OCI-LY7 (cell line): ENCODE measurements around the gene ADAM11. TPM values are rescaled to one million over a fixed set of nuclear protein-coding genes. Genes with fewer than 3 reads are reported as not detected.
"Not testable (repeated sequence)": the region's sequence is repeated elsewhere in the genome, so short reads cannot be mapped to it uniquely, and the experiment has no call there.

Experiments used
- BruUV-seq: library from RNA; stranded (reverse); fragments of 400-500 nt; replicated peaks from 2 replicates; lab custom pipeline; 2021; lab: Mats Ljungman, UMichigan
- CTCF ChIA-PET: fragments of 300-600 bp; sonication (Branson Sonifier 250); formaldehyde crosslinking; loops from one replicate; lab custom pipeline; 2022; ENCODE audit warnings: antibody characterized with exemption; ENCODE audit not compliant: unreplicated experiment; lab: Charles Lee
- POLR2A ChIA-PET: fragments of 300-600 bp; sonication (Branson Sonifier 250); formaldehyde crosslinking; loops from one replicate; lab custom pipeline; 2022; ENCODE audit warnings: antibody characterized with exemption; lab: Charles Lee
- DNase-seq: peaks from one replicate; pipeline ENCODE4 v3.0.0-alpha.2; 2015; ENCODE audit warnings: low spot score
- H2AFZ ChIP-seq: fragments of 200-600 bp; sonication (generic), shearing (Covaris generic); 2 replicates; pipeline ENCODE4 v1.6.1; 2014; ENCODE audit warnings: mild to moderate bottlenecking, antibody characterized with exemption, low read length, moderate library complexity
- H3K27ac ChIP-seq: fragments of 200-600 bp; sonication (generic); 2 replicates; pipeline ENCODE4 v1.5.1; 2014; ENCODE audit warnings: mixed run types, low read depth, mild to moderate bottlenecking, moderate library complexity, low read length, inconsistent platforms; ENCODE audit not compliant: poor library complexity, severe bottlenecking
- H3K36me3 ChIP-seq: fragments of 200-600 bp; sonication (generic); 2 replicates; pipeline ENCODE4 v1.6.1; 2014; ENCODE audit warnings: mild to moderate bottlenecking, antibody characterized with exemption, low read length, moderate library complexity, mixed read lengths; ENCODE audit not compliant: insufficient read depth
- H3K4me1 ChIP-seq: fragments of 200-600 bp; sonication (generic); 2 replicates; pipeline ENCODE4 v1.5.1; 2014; ENCODE audit warnings: mild to moderate bottlenecking, low read length; ENCODE audit not compliant: insufficient read depth, poor library complexity, severe bottlenecking
- H3K4me2 ChIP-seq: fragments of 200-600 bp; sonication (generic); 2 replicates; pipeline ENCODE4 v1.6.1; 2014; ENCODE audit warnings: mild to moderate bottlenecking, low read length
- H3K4me3 ChIP-seq: fragments of 200-600 bp; sonication (generic); 2 replicates; pipeline ENCODE4 v1.5.1; 2014; ENCODE audit warnings: mild to moderate bottlenecking, low read depth, low read length; ENCODE audit not compliant: poor library complexity, severe bottlenecking
- H3K79me2 ChIP-seq: fragments of 200-600 bp; sonication (generic); 2 replicates; pipeline ENCODE4 v1.6.1; 2016; ENCODE audit warnings: low read depth, mild to moderate bottlenecking, low read length, moderate library complexity, mixed read lengths; ENCODE audit not compliant: insufficient read depth
- H3K9me2 ChIP-seq: fragments of 200-600 bp; sonication (generic); 2 replicates; pipeline ENCODE4 v1.6.1; 2016; ENCODE audit warnings: mild to moderate bottlenecking, low read length, mixed read lengths; ENCODE audit not compliant: insufficient read depth
- H3K9me3 ChIP-seq: fragments of 200-600 bp; sonication (generic); 2 replicates; pipeline ENCODE4 v1.6.1; 2014; ENCODE audit warnings: mild to moderate bottlenecking, mixed run types, low read length, mixed read lengths
- H4K20me1 ChIP-seq: fragments of 200-600 bp; sonication (generic); 2 replicates; pipeline ENCODE4 v1.6.1; 2014; ENCODE audit warnings: mild to moderate bottlenecking, antibody characterized with exemption, low read length, moderate library complexity, mixed read lengths; ENCODE audit not compliant: insufficient read depth
- EZH2phosphoT487 ChIP-seq: fragments of 200-600 bp; sonication (generic); IDR thresholded peaks from 2 replicates; pipeline ENCODE4 v1.6.1; 2018; ENCODE audit warnings: low read depth, borderline replicate concordance, mild to moderate bottlenecking, mixed run types, antibody characterized with exemption, low read length, moderate library complexity, mixed read lengths
- intact Hi-C: fragments of 100-400 bp; cut with micrococcal nuclease; formaldehyde crosslinking; loops from one replicate; pipeline ENCODE4 v1.10.0; 2022; ENCODE audit not compliant: unreplicated experiment
- total RNA-seq, 2 experiments: library from RNA; depleted of rRNA in 1 of 2; stranded (reverse); fragments of >200 nt in 1 of 2; shearing (Covaris generic) in 1 of 2; gene quantifications; 2 replicates each; pipeline ENCODE4 v1.2.3, GENCODE V29; 2014 to 2022
- TF ChIP-seq, protein P1 (sequence below): fragments of 200-600 bp; sonication (generic); conservative IDR thresholded peaks from 2 replicates; pipeline ENCODE4 v1.5.1; 2014; ENCODE audit warnings: mild to moderate bottlenecking, antibody characterized with exemption, low read length, moderate library complexity, mixed read lengths

Gene ADAM11
- total RNA-seq, 2 experiments from 2014 or later = 1.1 to 3.3 TPM

DNA sequence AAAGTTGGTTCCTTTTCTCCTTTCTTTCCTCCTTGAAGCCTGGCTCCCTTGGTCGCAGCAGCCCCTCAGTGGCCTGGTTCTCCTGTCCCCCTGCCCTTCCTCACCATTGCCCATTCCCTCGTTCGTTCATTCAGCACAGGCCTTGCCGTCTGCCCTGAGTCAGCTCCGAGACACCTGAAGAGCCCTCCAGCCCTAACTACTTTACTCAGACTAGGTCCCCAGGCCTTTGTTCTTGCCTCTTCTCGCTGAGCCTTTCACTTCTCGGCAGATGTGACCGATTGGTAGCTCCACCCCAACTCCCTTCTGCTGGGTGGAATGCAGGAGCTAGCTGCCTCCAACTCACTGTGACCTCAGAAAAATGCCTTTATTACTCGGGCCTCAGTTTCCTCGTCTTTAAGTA, 7.0 kb upstream of the ADAM11 start:
- no peak overlapping the region for H3K27ac ChIP-seq
- H4K20me1 ChIP-seq = no peaks in the 10 kb centered on the region
- H3K79me2 ChIP-seq = no peaks in the 10 kb centered on the region
- no peaks in the 10 kb centered on the region for H3K9me3 ChIP-seq
- intact Hi-C loops = no loop called here
- no peak overlapping the region for H2AFZ ChIP-seq
- H3K4me3 ChIP-seq = no peak overlapping the region
- CTCF ChIA-PET = no interaction called here
- peaks cover 27% of the 10 kb centered on the region; the same call in 1 of the 2 replicates for H3K36me3 ChIP-seq
- TF ChIP-seq, protein P1, sequence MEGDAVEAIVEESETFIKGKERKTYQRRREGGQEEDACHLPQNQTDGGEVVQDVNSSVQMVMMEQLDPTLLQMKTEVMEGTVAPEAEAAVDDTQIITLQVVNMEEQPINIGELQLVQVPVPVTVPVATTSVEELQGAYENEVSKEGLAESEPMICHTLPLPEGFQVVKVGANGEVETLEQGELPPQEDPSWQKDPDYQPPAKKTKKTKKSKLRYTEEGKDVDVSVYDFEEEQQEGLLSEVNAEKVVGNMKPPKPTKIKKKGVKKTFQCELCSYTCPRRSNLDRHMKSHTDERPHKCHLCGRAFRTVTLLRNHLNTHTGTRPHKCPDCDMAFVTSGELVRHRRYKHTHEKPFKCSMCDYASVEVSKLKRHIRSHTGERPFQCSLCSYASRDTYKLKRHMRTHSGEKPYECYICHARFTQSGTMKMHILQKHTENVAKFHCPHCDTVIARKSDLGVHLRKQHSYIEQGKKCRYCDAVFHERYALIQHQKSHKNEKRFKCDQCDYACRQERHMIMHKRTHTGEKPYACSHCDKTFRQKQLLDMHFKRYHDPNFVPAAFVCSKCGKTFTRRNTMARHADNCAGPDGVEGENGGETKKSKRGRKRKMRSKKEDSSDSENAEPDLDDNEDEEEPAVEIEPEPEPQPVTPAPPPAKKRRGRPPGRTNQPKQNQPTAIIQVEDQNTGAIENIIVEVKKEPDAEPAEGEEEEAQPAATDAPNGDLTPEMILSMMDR = no peak
- H3K4me1 ChIP-seq = no peaks in the 10 kb centered on the region
- H3K4me2 ChIP-seq = no peak overlapping the region
- no peaks in the 10 kb centered on the region for H3K9me2 ChIP-seq
- POLR2A ChIA-PET = no interaction called here
- no peak for DNase-seq
- BruUV-seq = TSS peak; percentile 39

- no peaks in the 10 kb centered on the region for H3K4me1 ChIP-seq
- no peak for DNase-seq
- no peak overlapping the region for H3K27ac ChIP-seq
- BruUV-seq = no TSS peak
- H3K9me2 ChIP-seq = no peaks in the 10 kb centered on the region
- no peak overlapping the region for H3K4me3 ChIP-seq
- intact Hi-C loops = no loop called here
- H3K4me2 ChIP-seq = no peak overlapping the region
- peaks cover 17% of the 10 kb centered on the region; the same call in 1 of the 2 replicates for H3K36me3 ChIP-seq
- no peak for TF ChIP-seq EZH2phosphoT487
- TF ChIP-seq, protein P1 = no peak
- H4K20me1 ChIP-seq = no peaks in the 10 kb centered on the region
- H3K79me2 ChIP-seq = no peaks in the 10 kb centered on the region
- H3K9me3 ChIP-seq = no peaks in the 10 kb centered on the region
- POLR2A ChIA-PET = no interaction called here
- no peak overlapping the region for H2AFZ ChIP-seq
- CTCF ChIA-PET = no interaction called here
Measured at GRCh38 chr17:44752953-44753861, 5.6 kb upstream of the ADAM11 start.

DNA sequence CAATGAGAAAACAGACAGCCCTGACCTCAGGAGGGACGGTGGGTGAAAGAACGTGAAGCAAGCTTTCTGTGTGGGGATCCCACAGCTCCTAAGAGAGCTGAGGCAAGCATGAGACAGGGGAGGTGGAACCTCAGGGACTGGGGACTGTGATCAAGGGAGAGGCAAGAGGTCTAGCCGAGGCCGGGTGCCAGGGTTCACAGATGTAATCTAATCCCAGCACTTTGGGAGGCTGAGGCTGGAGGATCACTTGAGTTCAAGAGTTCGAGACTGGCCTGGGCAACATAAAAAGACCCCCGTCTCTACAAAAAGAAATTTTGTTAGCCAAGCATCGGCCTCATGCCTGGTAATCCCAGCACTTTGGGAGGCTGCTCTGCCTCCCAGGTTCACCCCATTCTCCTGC, 4.5 kb upstream of the ADAM11 start:
- no peak overlapping the region for H3K27ac ChIP-seq
- no TSS peak for BruUV-seq
- H3K36me3 ChIP-seq = peaks cover 13% of the 10 kb centered on the region; the same call in 1 of the 2 replicates
- no peak overlapping the region for H3K4me2 ChIP-seq
- TF ChIP-seq EZH2phosphoT487 = no peak
- TF ChIP-seq, protein P1 = no peak
- H3K4me1 ChIP-seq = no peaks in the 10 kb centered on the region
- no peaks in the 10 kb centered on the region for H3K9me3 ChIP-seq
- no peak overlapping the region for H2AFZ ChIP-seq
- intact Hi-C loops = no loop called here
- no peaks in the 10 kb centered on the region for H3K79me2 ChIP-seq
- DNase-seq = no peak
- H4K20me1 ChIP-seq = no peaks in the 10 kb centered on the region
- POLR2A ChIA-PET = no interaction called here
- H3K9me2 ChIP-seq = no peaks in the 10 kb centered on the region
- no peak overlapping the region for H3K4me3 ChIP-seq
- CTCF ChIA-PET = no interaction called here

DNA sequence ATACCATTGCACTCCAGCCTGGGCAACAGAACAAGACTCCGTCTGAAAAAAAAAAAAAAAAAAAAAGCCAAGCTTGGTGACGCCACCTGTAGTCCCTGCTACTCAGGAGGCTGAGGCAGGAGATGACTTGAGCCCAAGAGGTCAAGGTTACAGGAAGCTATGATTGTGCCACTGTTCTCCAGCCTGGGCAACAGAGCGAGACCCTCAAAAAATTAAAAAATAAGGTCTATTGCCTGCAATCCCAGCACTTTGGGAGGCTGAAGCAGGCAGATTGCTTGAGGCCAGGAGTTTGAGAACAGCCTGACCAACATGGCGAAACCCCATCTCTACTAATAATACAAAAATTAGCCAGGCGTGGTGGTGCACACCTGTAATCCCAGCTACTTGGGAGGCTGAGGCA, 3.6 kb upstream of the ADAM11 start:
- H4K20me1 ChIP-seq, H3K27ac ChIP-seq, H3K4me2 ChIP-seq, H3K9me3 ChIP-seq, H3K79me2 ChIP-seq, BruUV-seq, H3K9me2 ChIP-seq, intact Hi-C loops, CTCF ChIA-PET, H3K4me1 ChIP-seq, H3K4me3 ChIP-seq, H2AFZ ChIP-seq, DNase-seq: not testable (repeated sequence)
- H3K36me3 ChIP-seq = peaks cover 12% of the 10 kb centered on the region; the same call in 1 of the 2 replicates
- POLR2A ChIA-PET = interaction anchor here (0.6 kb wide), 1 partner anchor 116 kb away, joined by 3 read pairs; no protein-coding TSS in a partner anchor
